ENCODE measurements around the gene ARMC6.
"Not testable (repeated sequence)": the region's sequence is repeated elsewhere in the genome, so short reads cannot be mapped to it uniquely, and the experiment has no call there.

ARMC6 gene

GRCh38 chr19:19022380-19022961 is 10.9 kb upstream of the ARMC6 start:
- DNase-seq (ENCODE audit: low read depth in 2 of 2), result no peak

GRCh38 chr19:19023376-19023775 is 10.0 kb upstream of the ARMC6 start:
- not testable (repeated sequence) for DNase-seq (ENCODE audit: low read depth in 2 of 2)

GRCh38 chr19:19025861-19026260 is 7.5 kb upstream of the ARMC6 start:
- no peak for DNase-seq (ENCODE audit: low read depth in 2 of 2)

- DNase-seq (ENCODE audit: low read depth in 2 of 2), result no peak
These were observed 7.0 kb upstream of the ARMC6 start for GRCh38 chr19:19026299-19026971.

- no peak for DNase-seq (ENCODE audit: low read depth in 2 of 2)
These were observed 6.2 kb upstream of the ARMC6 start for GRCh38 chr19:19027228-19027627.

GRCh38 chr19:19028526-19028925 is 4.9 kb upstream of the ARMC6 start:
- DNase-seq (ENCODE audit: low read depth in 2 of 2), result no peak

- no peak for DNase-seq (ENCODE audit: low read depth in 2 of 2)
These were observed 1.5 kb upstream of the ARMC6 start for GRCh38 chr19:19031891-19032290.

- peak; percentile 55 to 78 for DNase-seq (ENCODE audit: low read depth in 2 of 2)
These were observed 805 bp upstream of the ARMC6 start for GRCh38 chr19:19032420-19033175.

- DNase-seq (ENCODE audit: low read depth in 2 of 2), result no peak
These were observed 302 bp upstream of the ARMC6 start for GRCh38 chr19:19033176-19033425.

- DNase-seq (ENCODE audit: low read depth in 2 of 2), result peak; percentile 45 to 68
These were observed 811 bp downstream of the ARMC6 start for GRCh38 chr19:19034204-19034624.

- no peak for DNase-seq (ENCODE audit: low read depth in 2 of 2)
These were observed 6.5 kb downstream of the ARMC6 start for GRCh38 chr19:19039901-19040300.

GRCh38 chr19:19040417-19040816 is 7.0 kb downstream of the ARMC6 start:
- DNase-seq (ENCODE audit: low read depth in 2 of 2), result no peak

GRCh38 chr19:19042732-19043280 is 9.4 kb downstream of the ARMC6 start:
- no peak for DNase-seq (ENCODE audit: low read depth in 2 of 2)

- DNase-seq (ENCODE audit: low read depth in 2 of 2), result no peak
These were observed 10.1 kb downstream of the ARMC6 start for GRCh38 chr19:19043481-19043880.

GRCh38 chr19:19043881-19044280 is 10.5 kb downstream of the ARMC6 start:
- no peak for DNase-seq (ENCODE audit: low read depth in 2 of 2)

GRCh38 chr19:19049406-19049805 is 16.0 kb downstream of the ARMC6 start:
- DNase-seq (ENCODE audit: low read depth in 2 of 2), result no peak

- DNase-seq (ENCODE audit: low read depth in 2 of 2), result no peak
These were observed 16.7 kb downstream of the ARMC6 start for GRCh38 chr19:19050104-19050503.

GRCh38 chr19:19050731-19051130 is 17.3 kb downstream of the ARMC6 start:
- DNase-seq (ENCODE audit: low read depth in 2 of 2), result no peak

GRCh38 chr19:19051478-19052213 is 18.2 kb downstream of the ARMC6 start:
- no peak for DNase-seq (ENCODE audit: low read depth in 2 of 2)

- DNase-seq (ENCODE audit: low read depth in 2 of 2), result no peak
These were observed 19.5 kb downstream of the ARMC6 start for GRCh38 chr19:19052921-19053320.

- DNase-seq (ENCODE audit: low read depth in 2 of 2), result no peak
These were observed 20.3 kb downstream of the ARMC6 start for GRCh38 chr19:19053508-19054314.
